ENCODE measurements around the gene SOCS1. TPM values are rescaled to one million over a fixed set of nuclear protein-coding genes. Genes with fewer than 3 reads are reported as not detected.

Gene SOCS1
- total RNA-seq, 1 donor from 2014 or later, result 2.7 TPM

DNA sequence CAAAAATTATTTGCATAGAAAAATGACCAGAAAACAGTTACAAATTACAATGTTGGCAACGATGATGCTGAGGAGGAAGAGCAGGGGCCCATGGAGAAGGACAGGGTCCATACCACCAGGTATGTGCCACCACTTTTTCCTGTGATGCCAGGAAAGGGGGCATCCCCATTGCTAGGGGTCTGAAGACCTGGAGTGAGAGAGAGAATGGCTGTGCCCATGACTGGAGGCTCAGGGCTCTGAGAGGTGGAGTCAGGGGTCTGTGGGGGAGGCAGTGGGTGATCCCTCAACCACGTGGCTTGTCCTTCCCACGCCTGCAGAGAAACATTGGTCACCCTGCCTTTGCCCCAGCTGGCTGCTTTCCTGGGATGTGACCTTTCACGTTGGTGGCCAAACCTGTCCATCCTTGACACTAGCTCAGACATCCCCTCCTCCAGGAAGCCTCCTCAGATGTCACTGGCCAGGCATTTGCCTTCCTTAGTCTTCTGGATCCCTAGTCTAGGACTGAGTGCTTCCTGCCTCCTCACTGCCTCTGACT lies 51.4 kb downstream of the SOCS1 start:
- Mint-ChIP-seq H3K27me3 (ENCODE audit: low read depth) (peaks cover 25% of the 10 kb centered on the region), H3K4me3 (ENCODE audit: unreplicated experiment) (no peak overlapping the region), H3K36me3 (ENCODE audit: low read depth) (no peaks in the 10 kb centered on the region), H3K9me3 (ENCODE audit: low read depth) (no peaks in the 10 kb centered on the region), H3K4me1 (ENCODE audit: low read depth) (peaks cover 17% of the 10 kb centered on the region), H3K27ac (ENCODE audit: unreplicated experiment) (no peak overlapping the region)
- no peak for DNase-seq (ENCODE audit: low spot score)
- TF ChIP-seq, protein P1, sequence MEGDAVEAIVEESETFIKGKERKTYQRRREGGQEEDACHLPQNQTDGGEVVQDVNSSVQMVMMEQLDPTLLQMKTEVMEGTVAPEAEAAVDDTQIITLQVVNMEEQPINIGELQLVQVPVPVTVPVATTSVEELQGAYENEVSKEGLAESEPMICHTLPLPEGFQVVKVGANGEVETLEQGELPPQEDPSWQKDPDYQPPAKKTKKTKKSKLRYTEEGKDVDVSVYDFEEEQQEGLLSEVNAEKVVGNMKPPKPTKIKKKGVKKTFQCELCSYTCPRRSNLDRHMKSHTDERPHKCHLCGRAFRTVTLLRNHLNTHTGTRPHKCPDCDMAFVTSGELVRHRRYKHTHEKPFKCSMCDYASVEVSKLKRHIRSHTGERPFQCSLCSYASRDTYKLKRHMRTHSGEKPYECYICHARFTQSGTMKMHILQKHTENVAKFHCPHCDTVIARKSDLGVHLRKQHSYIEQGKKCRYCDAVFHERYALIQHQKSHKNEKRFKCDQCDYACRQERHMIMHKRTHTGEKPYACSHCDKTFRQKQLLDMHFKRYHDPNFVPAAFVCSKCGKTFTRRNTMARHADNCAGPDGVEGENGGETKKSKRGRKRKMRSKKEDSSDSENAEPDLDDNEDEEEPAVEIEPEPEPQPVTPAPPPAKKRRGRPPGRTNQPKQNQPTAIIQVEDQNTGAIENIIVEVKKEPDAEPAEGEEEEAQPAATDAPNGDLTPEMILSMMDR (IDR thresholded peaks at IDR 0.05), result no peak

Other genes starting within 250 kb of the SOCS1 start
- gene TNP2, start 13.1 kb upstream of the SOCS1 start, total RNA-seq, result not detected in 3 replicates
- not detected in 3 replicates for gene PRM3, start 17.4 kb upstream of the SOCS1 start, total RNA-seq
- not detected in 3 replicates for gene PRM2, start 20.3 kb upstream of the SOCS1 start, total RNA-seq
- not detected in 3 replicates for gene PRM1, start 25.1 kb upstream of the SOCS1 start, total RNA-seq
- gene RMI2, start 89.3 kb upstream of the SOCS1 start, total RNA-seq, result 1.6 to 6.5 TPM (median 1.7 TPM) in 3 replicates

Measured in chondrocyte (in vitro differentiated cells).